ENCODE results near the gene CFD. TPM values are rescaled to one million over a fixed set of nuclear protein-coding genes. Genes with fewer than 3 reads are reported as not detected.

The CFD gene
- total RNA-seq, 4 donors from 2014 or later, result 339 to 1,037 (median 506) TPM

GRCh38 chr19:821825-822503, 37.5 kb upstream of the CFD start, which contains the start of gene PLPPR3:
Gene PLPPR3, minus strand, starts transcription at chr19:821955. Its CDS starts 396 bp downstream, at chr19:821559.
- H3K27me3 ChIP-seq, result peaks cover 5% of the 10 kb centered on the region
- no peak for DNase-seq
- no peak within 1 kb of the TSS for H3K27ac ChIP-seq
- intact Hi-C loops (cut with DNase I), result no loop called here
- no peaks in the 10 kb centered on the region for H3K36me3 ChIP-seq
- TF ChIP-seq CTCF (IDR thresholded peaks at IDR 0.05) (no peak), POLR2A (IDR thresholded peaks at IDR 0.05) (no peak)
- H3K4me1 ChIP-seq, result peaks cover 0 to 13% of the 10 kb centered on the region in 2 donors
- no CpG with 5 or more reads among the region's 86 CpGs for WGBS, 2 donors
- peak within 1 kb of the TSS in 1 of 3 donors; percentile 19 for H3K4me3 ChIP-seq (replicated peaks in 1 of 3)
- no peaks in the 10 kb centered on the region for H3K9me3 ChIP-seq

- no peak overlapping the region for H3K4me3 ChIP-seq (replicated peaks in 1 of 3)
- no peak for TF ChIP-seq POLR2A (IDR thresholded peaks at IDR 0.05)
- no peak for TF ChIP-seq CTCF (IDR thresholded peaks at IDR 0.05)
- peaks cover 0 to 13% of the 10 kb centered on the region in 2 donors for H3K4me1 ChIP-seq
- no peak for DNase-seq
- H3K27ac ChIP-seq, result no peak overlapping the region
- H3K36me3 ChIP-seq, result no peaks in the 10 kb centered on the region
- H3K9me3 ChIP-seq, result no peaks in the 10 kb centered on the region
- 54 to 65% methylated on average over 10 to 12 of the region's 12 CpGs for WGBS, 2 donors
- intact Hi-C loops (cut with DNase I), result no loop called here
- H3K27me3 ChIP-seq, result peaks cover 5% of the 10 kb centered on the region
Observed at GRCh38 chr19:823565-824121, 35.8 kb upstream of the CFD start.

GRCh38 chr19:824885-825284, 34.6 kb upstream of the CFD start:
- no peak overlapping the region for H3K4me3 ChIP-seq (replicated peaks in 1 of 3)
- TF ChIP-seq POLR2A (IDR thresholded peaks at IDR 0.05) (no peak), CTCF (IDR thresholded peaks at IDR 0.05) (no peak)
- peaks cover 0 to 13% of the 10 kb centered on the region in 2 donors for H3K4me1 ChIP-seq
- whole genome bisulfite sequencing, 2 donors, result 78 to 96% methylated on average over 8 to 15 of the region's 15 CpGs
- H3K27ac ChIP-seq, result no peak overlapping the region
- intact Hi-C loops (cut with DNase I), result no loop called here
- peaks cover 5% of the 10 kb centered on the region for H3K27me3 ChIP-seq
- no peak for DNase-seq
- H3K9me3 ChIP-seq, result no peaks in the 10 kb centered on the region
- H3K36me3 ChIP-seq, result no peaks in the 10 kb centered on the region

GRCh38 chr19:825897-826644, 33.4 kb upstream of the CFD start:
- H3K9me3 ChIP-seq, result no peaks in the 10 kb centered on the region
- H3K27ac ChIP-seq, result no peak overlapping the region
- WGBS, 2 donors, result 76 to 82% methylated on average over 18 to 19 of the region's 19 CpGs
- no peaks in the 10 kb centered on the region for H3K36me3 ChIP-seq
- no peak overlapping the region for H3K4me3 ChIP-seq (replicated peaks in 1 of 3)
- peaks cover 5% of the 10 kb centered on the region for H3K27me3 ChIP-seq
- DNase-seq, result no peak
- H3K4me1 ChIP-seq, result peaks cover 0 to 13% of the 10 kb centered on the region in 2 donors
- TF ChIP-seq POLR2A (IDR thresholded peaks at IDR 0.05) (no peak), CTCF (IDR thresholded peaks at IDR 0.05) (no peak)
- intact Hi-C loops (cut with DNase I), result no loop called here

- Histone ChIP-seq H3K4me1 (peaks cover 0 to 1% of the 10 kb centered on the region in 2 donors), H3K27me3 (peaks cover 2% of the 10 kb centered on the region), H3K9me3 (no peaks in the 10 kb centered on the region), H3K27ac (no peak overlapping the region), H3K4me3 (replicated peaks in 1 of 3) (no peak overlapping the region), H3K36me3 (no peaks in the 10 kb centered on the region)
- 90 to 96% methylated on average over 8 to 11 of the region's 11 CpGs for WGBS, 2 donors
- no peak for DNase-seq
- intact Hi-C loops (cut with DNase I), result no loop called here
- no peak for TF ChIP-seq POLR2A (IDR thresholded peaks at IDR 0.05)
- TF ChIP-seq CTCF (IDR thresholded peaks at IDR 0.05), result no peak
Observed at GRCh38 chr19:827314-827709, 32.2 kb upstream of the CFD start.
